ENCODE measurements around the gene GPM6B. TPM values are rescaled to one million over a fixed set of nuclear protein-coding genes. Genes with fewer than 3 reads are reported as not detected.

The GPM6B gene
- total and polyA plus RNA-seq, 7 experiments from 2014 or later: 0.18 to 0.27 TPM; not detected in 5

GRCh38 chrX:13752646-13753045, 64.2 kb downstream of the GPM6B start:
- ATAC-seq (no peak), DNase-seq (no peak)
- POLR2A ChIA-PET: interaction anchor here (0.7 kb wide), 1 partner anchor 279 kb away, joined by 3 read pairs; no protein-coding TSS in a partner anchor
- H3K27me3 Mint-ChIP-seq: no peaks in the 10 kb centered on the region
- H3K36me3 Mint-ChIP-seq: peaks cover 0 to 9% (median 6%) of the 10 kb centered on the region in 5 donors
- H3K36me3 ChIP-seq (ENCODE audit: control insufficient read depth in 2 of 3, insufficient read depth in 3 of 3, low read length in 3 of 3): peaks cover 10 to 34% (median 12%) of the 10 kb centered on the region in 3 experiments
- CTCF ChIA-PET: interaction anchor here (1.0 kb wide), 1 partner anchor 279 kb away, joined by 3 read pairs; no protein-coding TSS in a partner anchor
- peaks cover 6 to 28% (median 15%) of the 10 kb centered on the region in 7 donors for H3K4me1 Mint-ChIP-seq
- peaks cover 4 to 8% of the 10 kb centered on the region in 2 donors for H3K4me1 ChIP-seq (ENCODE audit: control insufficient read depth in 2 of 2, insufficient read depth in 2 of 2, low read length in 2 of 2)
- H3K27ac Mint-ChIP-seq: peak overlapping the region in 5 of 9 donors; percentile 1 to 80 (median 53)
- peak overlapping the region in 1 of 10 donors; percentile 38 for H3K4me3 Mint-ChIP-seq
- H3K9me3 ChIP-seq (ENCODE audit: control insufficient read depth in 2 of 3, low read length in 3 of 3): no peaks in the 10 kb centered on the region
- intact Hi-C loops (cut with micrococcal nuclease): no loop called here
- H3K4me3 ChIP-seq (ENCODE audit: low read length): no peak overlapping the region
- no peaks in the 10 kb centered on the region for H3K27me3 ChIP-seq (ENCODE audit: control insufficient read depth in 2 of 2, insufficient read depth in 2 of 2, low read length in 2 of 2)
- no peaks in the 10 kb centered on the region for H3K9me3 Mint-ChIP-seq
- no peak overlapping the region for H3K27ac ChIP-seq (ENCODE audit: low read depth, low read length)

- H3K4me3 ChIP-seq (ENCODE audit: low read length): no peak overlapping the region
Measured at GRCh38 chrX:13752141-13752540, 64.8 kb downstream of the GPM6B start.

GRCh38 chrX:13750812-13751211, 66.1 kb downstream of the GPM6B start:
- ChIA-PET POLR2A (interaction anchor here (0.7 to 2.0 kb wide), 3 partner anchors 16 to 832 kb away, joined by 3 to 5 read pairs (median 3); partner anchors contain the start of genes OFD1 and TRAPPC2), CTCF (interaction anchor here (1.0 to 2.9 kb wide), 2 partner anchors 55 to 281 kb away, joined by 3 to 10 read pairs; no protein-coding TSS in a partner anchor)
- Histone ChIP-seq H3K27me3 (ENCODE audit: control insufficient read depth in 2 of 2, insufficient read depth in 2 of 2, low read length in 2 of 2) (no peaks in the 10 kb centered on the region), H3K9me3 (ENCODE audit: control insufficient read depth in 2 of 3, low read length in 3 of 3) (no peaks in the 10 kb centered on the region), H3K27ac (ENCODE audit: low read depth, low read length) (no peak overlapping the region), H3K4me3 (ENCODE audit: low read length) (no peak overlapping the region), H3K36me3 (ENCODE audit: control insufficient read depth in 2 of 3, insufficient read depth in 3 of 3, low read length in 3 of 3) (peaks cover 4 to 32% (median 13%) of the 10 kb centered on the region in 3 experiments), H3K4me1 (ENCODE audit: control insufficient read depth in 2 of 2, insufficient read depth in 2 of 2, low read length in 2 of 2) (peaks cover 4 to 8% of the 10 kb centered on the region in 2 donors)
- ATAC-seq: no peak
- H3K36me3 Mint-ChIP-seq: peaks cover 0 to 19% (median 6%) of the 10 kb centered on the region in 5 donors
- H3K4me3 Mint-ChIP-seq: no peak overlapping the region
- peaks cover 6 to 36% (median 15%) of the 10 kb centered on the region in 7 donors for H3K4me1 Mint-ChIP-seq
- intact Hi-C loops (cut with micrococcal nuclease): loop anchor here (1.0 to 2.0 kb wide), 3 partner anchors 16 to 281 kb away; partner anchors contain the start of genes OFD1 (in 1 of the 2) and TRAPPC2 (in 1 of the 2)
- H3K27ac Mint-ChIP-seq: peak overlapping the region in 3 of 9 donors; percentile 32 to 48 (median 33)
- H3K27me3 Mint-ChIP-seq: no peaks in the 10 kb centered on the region
- no peaks in the 10 kb centered on the region for H3K9me3 Mint-ChIP-seq
- no peak for DNase-seq

More at GRCh38 chrX:13752141-13752540, 64.8 kb downstream of the GPM6B start:
- H3K4me1 ChIP-seq (ENCODE audit: control insufficient read depth in 2 of 2, insufficient read depth in 2 of 2, low read length in 2 of 2): peaks cover 4 to 8% of the 10 kb centered on the region in 2 donors
- H3K27me3 ChIP-seq (ENCODE audit: control insufficient read depth in 2 of 2, insufficient read depth in 2 of 2, low read length in 2 of 2): no peaks in the 10 kb centered on the region
- Mint-ChIP-seq H3K4me3 (no peak overlapping the region), H3K27ac (peak overlapping the region in 1 of 9 donors; percentile 17), H3K36me3 (peaks cover 0 to 14% (median 6%) of the 10 kb centered on the region in 5 donors), H3K9me3 (no peaks in the 10 kb centered on the region), H3K4me1 (peaks cover 6 to 33% (median 15%) of the 10 kb centered on the region in 7 donors), H3K27me3 (no peaks in the 10 kb centered on the region)
- intact Hi-C loops (cut with micrococcal nuclease): no loop called here
- DNase-seq (no peak), ATAC-seq (no peak)
- no peaks in the 10 kb centered on the region for H3K9me3 ChIP-seq (ENCODE audit: control insufficient read depth in 2 of 3, low read length in 3 of 3)
- peaks cover 8 to 35% (median 9%) of the 10 kb centered on the region in 3 experiments for H3K36me3 ChIP-seq (ENCODE audit: control insufficient read depth in 2 of 3, insufficient read depth in 3 of 3, low read length in 3 of 3)
- CTCF ChIA-PET: interaction anchor here (0.7 to 1.0 kb wide), 2 partner anchors 280 to 963 kb away, joined by 3 read pairs; no protein-coding TSS in a partner anchor
- POLR2A ChIA-PET: no interaction called here
- no peak overlapping the region for H3K27ac ChIP-seq (ENCODE audit: low read depth, low read length)

GRCh38 chrX:13750204-13750603, 66.7 kb downstream of the GPM6B start:
- H3K36me3 Mint-ChIP-seq: peaks cover 0 to 23% (median 6%) of the 10 kb centered on the region in 5 donors
- CTCF ChIA-PET: interaction anchor here (1.0 to 2.9 kb wide), 2 partner anchors 54 to 282 kb away, joined by 3 to 10 read pairs; no protein-coding TSS in a partner anchor
- no peak overlapping the region for H3K27ac ChIP-seq (ENCODE audit: low read depth, low read length)
- peak; percentile 68 for ATAC-seq
- peaks cover 4 to 7% of the 10 kb centered on the region in 2 donors for H3K4me1 ChIP-seq (ENCODE audit: control insufficient read depth in 2 of 2, insufficient read depth in 2 of 2, low read length in 2 of 2)
- POLR2A ChIA-PET: interaction anchor here (2.0 kb wide), 1 partner anchor 15 kb away, joined by 5 read pairs; the partner anchor contains the start of genes OFD1 and TRAPPC2
- H3K27me3 Mint-ChIP-seq: no peaks in the 10 kb centered on the region
- H3K9me3 Mint-ChIP-seq: no peaks in the 10 kb centered on the region
- intact Hi-C loops (cut with micrococcal nuclease): loop anchor here (1.0 to 2.0 kb wide), 3 partner anchors 15 to 282 kb away; partner anchors contain the start of genes OFD1 (in 1 of the 2) and TRAPPC2 (in 1 of the 2)
- no peak overlapping the region for H3K4me3 ChIP-seq (ENCODE audit: low read length)
- H3K4me3 Mint-ChIP-seq: no peak overlapping the region
- H3K27ac Mint-ChIP-seq: peak overlapping the region in 5 of 9 donors; percentile 33 to 74 (median 42)
- peaks cover 4 to 38% (median 17%) of the 10 kb centered on the region in 3 experiments for H3K36me3 ChIP-seq (ENCODE audit: control insufficient read depth in 2 of 3, insufficient read depth in 3 of 3, low read length in 3 of 3)
- peaks cover 6 to 32% (median 14%) of the 10 kb centered on the region in 7 donors for H3K4me1 Mint-ChIP-seq
- no peaks in the 10 kb centered on the region for H3K27me3 ChIP-seq (ENCODE audit: control insufficient read depth in 2 of 2, insufficient read depth in 2 of 2, low read length in 2 of 2)
- H3K9me3 ChIP-seq (ENCODE audit: control insufficient read depth in 2 of 3, low read length in 3 of 3): no peaks in the 10 kb centered on the region
- DNase-seq: peak in 7 of 9 donors; percentile 23 to 52 (median 38)

- Histone ChIP-seq H3K4me1 (ENCODE audit: control insufficient read depth in 2 of 2, insufficient read depth in 2 of 2, low read length in 2 of 2) (peaks cover 0 to 4% of the 10 kb centered on the region in 2 donors), H3K4me3 (ENCODE audit: low read length) (no peak overlapping the region), H3K9me3 (ENCODE audit: control insufficient read depth in 2 of 3, low read length in 3 of 3) (no peaks in the 10 kb centered on the region), H3K36me3 (ENCODE audit: control insufficient read depth in 2 of 3, insufficient read depth in 3 of 3, low read length in 3 of 3) (peaks cover 4 to 47% (median 21%) of the 10 kb centered on the region in 3 experiments), H3K27me3 (ENCODE audit: control insufficient read depth in 2 of 2, insufficient read depth in 2 of 2, low read length in 2 of 2) (no peaks in the 10 kb centered on the region), H3K27ac (ENCODE audit: low read depth, low read length) (no peak overlapping the region)
- Mint-ChIP-seq H3K4me1 (peaks cover 5 to 28% (median 14%) of the 10 kb centered on the region in 7 donors), H3K36me3 (peaks cover 0 to 23% (median 9%) of the 10 kb centered on the region in 5 donors), H3K4me3 (no peak overlapping the region), H3K27me3 (no peaks in the 10 kb centered on the region), H3K27ac (peak overlapping the region in 1 of 9 donors; percentile 5), H3K9me3 (no peaks in the 10 kb centered on the region)
- CTCF ChIA-PET: interaction anchor here (0.6 to 1.2 kb wide), 2 partner anchors 26 to 86 kb away, joined by 4 read pairs; no protein-coding TSS in a partner anchor
- intact Hi-C loops (cut with micrococcal nuclease): loop anchor here (1.0 to 2.0 kb wide), 2 partner anchors 14 to 90 kb away; partner anchors contain the start of genes OFD1 (in 1 of the 2) and TRAPPC2 (in 1 of the 2)
- POLR2A ChIA-PET: interaction anchor here (2.5 kb wide), 1 partner anchor 13 kb away, joined by 18 read pairs; the partner anchor contains the start of genes OFD1 and TRAPPC2
- DNase-seq: no peak
- no peak for ATAC-seq
Measured at GRCh38 chrX:13748486-13748885, 68.4 kb downstream of the GPM6B start.

- CTCF ChIA-PET: interaction anchor here (0.6 to 1.2 kb wide), 5 partner anchors 25 to 285 kb away, joined by 3 to 4 read pairs (median 4); no protein-coding TSS in a partner anchor
- ATAC-seq: peak; percentile 60
- intact Hi-C loops (cut with micrococcal nuclease): loop anchor here (1.0 to 2.0 kb wide), 2 partner anchors 13 to 90 kb away; partner anchors contain the start of genes OFD1 (in 1 of the 2) and TRAPPC2 (in 1 of the 2)
Measured at GRCh38 chrX:13747836-13748235, 69.1 kb downstream of the GPM6B start.

More at GRCh38 chrX:13747836-13748235, 69.1 kb downstream of the GPM6B start:
- peak in 4 of 9 donors; percentile 14 to 28 (median 22) for DNase-seq
- Mint-ChIP-seq H3K27ac (peak overlapping the region in 4 of 9 donors; percentile 60 to 89 (median 66)), H3K9me3 (no peaks in the 10 kb centered on the region), H3K4me1 (peaks cover 1 to 29% (median 10%) of the 10 kb centered on the region in 7 donors), H3K27me3 (no peaks in the 10 kb centered on the region), H3K36me3 (peaks cover 0 to 19% (median 5%) of the 10 kb centered on the region in 5 donors), H3K4me3 (no peak overlapping the region)
- Histone ChIP-seq H3K9me3 (ENCODE audit: control insufficient read depth in 2 of 3, low read length in 3 of 3) (no peaks in the 10 kb centered on the region), H3K4me3 (ENCODE audit: low read length) (no peak overlapping the region), H3K27me3 (ENCODE audit: control insufficient read depth in 2 of 2, insufficient read depth in 2 of 2, low read length in 2 of 2) (no peaks in the 10 kb centered on the region), H3K36me3 (ENCODE audit: control insufficient read depth in 2 of 3, insufficient read depth in 3 of 3, low read length in 3 of 3) (peaks cover 4 to 46% (median 18%) of the 10 kb centered on the region in 3 experiments), H3K27ac (ENCODE audit: low read depth, low read length) (no peak overlapping the region), H3K4me1 (ENCODE audit: control insufficient read depth in 2 of 2, insufficient read depth in 2 of 2, low read length in 2 of 2) (peaks cover 0 to 8% of the 10 kb centered on the region in 2 donors)
- POLR2A ChIA-PET: interaction anchor here (0.8 to 2.5 kb wide), 2 partner anchors 12 to 95 kb away, joined by 3 to 18 read pairs; partner anchors contain the start of genes OFD1, TCEANC and TRAPPC2

Data from naive thymus-derived CD4-positive, alpha-beta T cell (primary cell).